ENCODE results near the gene ATP2B1. TPM values are rescaled to one million over a fixed set of nuclear protein-coding genes. Genes with fewer than 3 reads are reported as not detected.

Gene ATP2B1
- total RNA-seq, 1 experiment from 2014 or later = 20.6 TPM

DNA sequence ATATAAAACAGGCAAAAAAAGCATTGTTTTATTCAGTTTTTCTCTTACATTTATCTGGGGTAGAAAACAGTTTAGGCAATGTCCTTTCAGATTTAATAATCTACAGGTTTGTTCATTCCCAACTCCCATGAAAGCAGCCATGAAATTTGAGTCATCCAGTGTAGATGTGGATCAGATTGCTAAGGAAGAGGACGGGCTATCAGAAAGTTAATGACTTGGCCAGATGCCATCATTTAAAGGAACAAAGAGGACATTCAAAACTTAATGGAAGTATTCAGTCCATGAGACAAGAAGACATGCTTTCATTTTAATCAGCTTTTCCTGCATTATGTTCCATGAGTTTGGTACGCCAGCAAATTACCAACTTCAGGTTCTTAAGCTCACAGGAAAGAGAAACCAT, 151.7 kb downstream of the ATP2B1 start:
- H2BK5ac ChIP-seq (ENCODE audit: insufficient read length, low read length) = no peak overlapping the region
- H3K9ac ChIP-seq (ENCODE audit: extremely low read depth, insufficient read length, low read length) = no peak overlapping the region
- Mint-ChIP-seq H3K4me1 (no peaks in the 10 kb centered on the region), H3K27me3 (ENCODE audit: low read depth) (no peaks in the 10 kb centered on the region), H3K27ac (no peak overlapping the region), H3K4me3 (no peak overlapping the region), H3K36me3 (ENCODE audit: insufficient read depth in 1 of 3, low read depth in 3 of 3) (0 out of 7 replicates have a peak, but pooled peaks cover 0 to 4% (median 0%) of the 10 kb centered on the region in 3 experiments), H3K9me3 (0 out of 5 replicates have a peak, but pooled peaks cover 0 to 4% of the 10 kb centered on the region in 2 experiments)
- H3K27ac ChIP-seq (ENCODE audit: insufficient read length, low read depth, low read length) = no peak overlapping the region
- H3K14ac ChIP-seq (ENCODE audit: insufficient read depth, low read length) = no peak overlapping the region
- H3K4me2 ChIP-seq (ENCODE audit: insufficient read depth, insufficient read length, low read length) = no peak overlapping the region
- H3K4me1 ChIP-seq (ENCODE audit: insufficient read depth, low read length) = no peaks in the 10 kb centered on the region
- no peaks in the 10 kb centered on the region for H3K79me1 ChIP-seq (ENCODE audit: insufficient read depth, low read depth, low read length, poor library complexity, severe bottlenecking)
- no peak for DNase-seq
- H3K27me3 ChIP-seq (ENCODE audit: insufficient read depth, low read length) = no peaks in the 10 kb centered on the region; the same call in 1 of the 2 replicates
- no peak overlapping the region for H4K8ac ChIP-seq (replicated peaks; ENCODE audit: insufficient read length, low read depth, low read length)
- H3K23me2 ChIP-seq (ENCODE audit: insufficient read length, low read depth, low read length, poor library complexity, severe bottlenecking) = no peaks in the 10 kb centered on the region
- H4K91ac ChIP-seq (ENCODE audit: insufficient read length, low read depth, low read length) = no peak overlapping the region
- H2BK15ac ChIP-seq (ENCODE audit: low read depth, low read length) = no peak overlapping the region
- H2AK5ac ChIP-seq (ENCODE audit: insufficient read length, low read length) = no peak overlapping the region
- H2BK20ac ChIP-seq (ENCODE audit: low read depth, low read length, poor library complexity, severe bottlenecking) = no peak overlapping the region
- WGBS (ENCODE audit: extremely low coverage, insufficient read length, low lambda C conversion rate) = no CpG with 5 or more reads among the region's 2 CpGs
- H2BK12ac ChIP-seq (ENCODE audit: insufficient read length, low read depth, low read length) = no peak overlapping the region
- no peak overlapping the region for H2BK120ac ChIP-seq (ENCODE audit: low read depth, low read length, poor library complexity, severe bottlenecking)
- no peaks in the 10 kb centered on the region for H3K79me2 ChIP-seq (ENCODE audit: insufficient read depth, low read length)
- no peak overlapping the region for H3K56ac ChIP-seq (ENCODE audit: insufficient read length, low read depth, low read length)
- H3K23ac ChIP-seq (ENCODE audit: insufficient read length, low read depth, low read length) = no peak overlapping the region
- no peak overlapping the region for H3T11ph ChIP-seq (ENCODE audit: low read length)
- TF ChIP-seq, protein P1, sequence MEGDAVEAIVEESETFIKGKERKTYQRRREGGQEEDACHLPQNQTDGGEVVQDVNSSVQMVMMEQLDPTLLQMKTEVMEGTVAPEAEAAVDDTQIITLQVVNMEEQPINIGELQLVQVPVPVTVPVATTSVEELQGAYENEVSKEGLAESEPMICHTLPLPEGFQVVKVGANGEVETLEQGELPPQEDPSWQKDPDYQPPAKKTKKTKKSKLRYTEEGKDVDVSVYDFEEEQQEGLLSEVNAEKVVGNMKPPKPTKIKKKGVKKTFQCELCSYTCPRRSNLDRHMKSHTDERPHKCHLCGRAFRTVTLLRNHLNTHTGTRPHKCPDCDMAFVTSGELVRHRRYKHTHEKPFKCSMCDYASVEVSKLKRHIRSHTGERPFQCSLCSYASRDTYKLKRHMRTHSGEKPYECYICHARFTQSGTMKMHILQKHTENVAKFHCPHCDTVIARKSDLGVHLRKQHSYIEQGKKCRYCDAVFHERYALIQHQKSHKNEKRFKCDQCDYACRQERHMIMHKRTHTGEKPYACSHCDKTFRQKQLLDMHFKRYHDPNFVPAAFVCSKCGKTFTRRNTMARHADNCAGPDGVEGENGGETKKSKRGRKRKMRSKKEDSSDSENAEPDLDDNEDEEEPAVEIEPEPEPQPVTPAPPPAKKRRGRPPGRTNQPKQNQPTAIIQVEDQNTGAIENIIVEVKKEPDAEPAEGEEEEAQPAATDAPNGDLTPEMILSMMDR (conservative IDR thresholded peaks at IDR 0.05) = no peak
- H2AFZ ChIP-seq (ENCODE audit: low read length) = no peak overlapping the region
- no peak overlapping the region for H3K4ac ChIP-seq (ENCODE audit: low read depth, low read length)
- H3K18ac ChIP-seq (ENCODE audit: insufficient read length, low read depth, low read length) = no peak overlapping the region
- H4K5ac ChIP-seq (ENCODE audit: insufficient read length, low read depth, low read length) = no peak overlapping the region
- H3K9me3 ChIP-seq (ENCODE audit: control insufficient read depth, low read depth, low read length) = no peaks in the 10 kb centered on the region
- no peaks in the 10 kb centered on the region for H4K20me1 ChIP-seq (ENCODE audit: control insufficient read depth, insufficient read depth, insufficient read length)
